Esophagus squamous epithelium (tissue), 4 donors: ENCODE data around the gene ST6GAL1.

ENCODE experiments used
- POLR2A ChIP-seq, 4 donors: fragments of 450-650 bp; IDR thresholded peaks; one replicate each; pipeline ENCODE4 v1.6.1; 2017; ENCODE audit warnings: antibody characterized with exemption in 4 of 4, mild to moderate bottlenecking in 4 of 4, moderate library complexity in 3 of 4
- TF ChIP-seq, protein P1 (sequence below), 6 experiments: fragments of 450-650 bp in 4 of 6; fragments of 200-600 bp in 2 of 6; sonication (generic) in 2 of 6; IDR thresholded peaks; one replicate each; pipeline ENCODE4 v1.5.1; 2016 to 2019; ENCODE audit warnings: antibody characterized with exemption in 6 of 6, mild to moderate bottlenecking in 4 of 6, moderate library complexity in 4 of 6

- no peak for TF ChIP-seq POLR2A (IDR thresholded peaks at IDR 0.05)
- TF ChIP-seq, protein P1, sequence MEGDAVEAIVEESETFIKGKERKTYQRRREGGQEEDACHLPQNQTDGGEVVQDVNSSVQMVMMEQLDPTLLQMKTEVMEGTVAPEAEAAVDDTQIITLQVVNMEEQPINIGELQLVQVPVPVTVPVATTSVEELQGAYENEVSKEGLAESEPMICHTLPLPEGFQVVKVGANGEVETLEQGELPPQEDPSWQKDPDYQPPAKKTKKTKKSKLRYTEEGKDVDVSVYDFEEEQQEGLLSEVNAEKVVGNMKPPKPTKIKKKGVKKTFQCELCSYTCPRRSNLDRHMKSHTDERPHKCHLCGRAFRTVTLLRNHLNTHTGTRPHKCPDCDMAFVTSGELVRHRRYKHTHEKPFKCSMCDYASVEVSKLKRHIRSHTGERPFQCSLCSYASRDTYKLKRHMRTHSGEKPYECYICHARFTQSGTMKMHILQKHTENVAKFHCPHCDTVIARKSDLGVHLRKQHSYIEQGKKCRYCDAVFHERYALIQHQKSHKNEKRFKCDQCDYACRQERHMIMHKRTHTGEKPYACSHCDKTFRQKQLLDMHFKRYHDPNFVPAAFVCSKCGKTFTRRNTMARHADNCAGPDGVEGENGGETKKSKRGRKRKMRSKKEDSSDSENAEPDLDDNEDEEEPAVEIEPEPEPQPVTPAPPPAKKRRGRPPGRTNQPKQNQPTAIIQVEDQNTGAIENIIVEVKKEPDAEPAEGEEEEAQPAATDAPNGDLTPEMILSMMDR (IDR thresholded peaks at IDR 0.05), result no peak
Measured at GRCh38 chr3:186925826-186926225, 4.5 kb upstream of the ST6GAL1 start.
